Bronchial epithelial cell (primary cell): ENCODE results near the gene EXOC6. TPM values are rescaled to one million over a fixed set of nuclear protein-coding genes. Genes with fewer than 3 reads are reported as not detected.

Experiments
- DNase-seq: peaks from one replicate; pipeline ENCODE4 v3.0.0-alpha.2; 2010; ENCODE audit warnings: low read depth
- FAIRE-seq: peaks from 2 replicates; lab custom pipeline; 2011; peaks lifted over from hg19 to GRCh38; lab: Jason Lieb, UNC
- H3K27me3 ChIP-seq: 2 replicates; pipeline ENCODE4 v1.5.1; 2011; ENCODE audit warnings: low read length; ENCODE audit not compliant: control insufficient read depth, insufficient read depth
- H3K36me3 ChIP-seq: 2 replicates; pipeline ENCODE4 v1.5.1; 2011; ENCODE audit warnings: low read length; ENCODE audit not compliant: control insufficient read depth, insufficient read depth
- H3K4me3 ChIP-seq: 2 replicates; pipeline ENCODE4 v1.5.1; 2011; ENCODE audit warnings: mild to moderate bottlenecking, low read depth, low read length, control low read depth
- CTCF ChIP-seq: IDR thresholded peaks from 2 replicates; pipeline ENCODE4 v1.5.1; 2011; ENCODE audit warnings: mild to moderate bottlenecking, moderate library complexity, low read length, control low read depth, inconsistent platforms; ENCODE audit not compliant: insufficient read depth, severe bottlenecking
- total RNA-seq: library from RNA; depleted of rRNA; stranded (reverse); fragments of >200 nt; gene quantifications from 2 replicates; pipeline ENCODE4 v1.2.1, GENCODE V29; 2014

The EXOC6 gene
- total RNA-seq, 1 donor from 2014 or later, result 12.4 TPM

- no peaks in the 10 kb centered on the region for H3K36me3 ChIP-seq
- DNase-seq (no peak), FAIRE-seq (no peak)
- no peak overlapping the region for H3K4me3 ChIP-seq
- no peak for TF ChIP-seq CTCF
- no peaks in the 10 kb centered on the region for H3K27me3 ChIP-seq
Measured at GRCh38 chr10:92829786-92830377, 18.4 kb upstream of the EXOC6 start.

GRCh38 chr10:92830478-92831389, 17.6 kb upstream of the EXOC6 start:
- TF ChIP-seq CTCF, result no peak
- DNase-seq, result no peak
- no peak for FAIRE-seq
- no peaks in the 10 kb centered on the region for H3K27me3 ChIP-seq
- H3K4me3 ChIP-seq, result no peak overlapping the region
- no peaks in the 10 kb centered on the region for H3K36me3 ChIP-seq

- FAIRE-seq, result no peak
- no peak for TF ChIP-seq CTCF
- no peak overlapping the region for H3K4me3 ChIP-seq
- H3K36me3 ChIP-seq, result no peaks in the 10 kb centered on the region
- no peak for DNase-seq
- no peaks in the 10 kb centered on the region for H3K27me3 ChIP-seq
Measured at GRCh38 chr10:92832121-92832520, 16.2 kb upstream of the EXOC6 start.

GRCh38 chr10:92832998-92833650, 15.2 kb upstream of the EXOC6 start:
- DNase-seq (no peak), FAIRE-seq (no peak)
- no peaks in the 10 kb centered on the region for H3K36me3 ChIP-seq
- no peak for TF ChIP-seq CTCF
- H3K4me3 ChIP-seq, result no peak overlapping the region
- H3K27me3 ChIP-seq, result no peaks in the 10 kb centered on the region

- Histone ChIP-seq H3K4me3 (no peak overlapping the region), H3K36me3 (no peaks in the 10 kb centered on the region), H3K27me3 (no peaks in the 10 kb centered on the region)
- no peak for TF ChIP-seq CTCF
- no peak for DNase-seq
- no peak for FAIRE-seq
Measured at GRCh38 chr10:92834331-92834730, 14.0 kb upstream of the EXOC6 start.
